HepG2 (cell line): ENCODE measurements around the gene ZNF37A. TPM values are rescaled to one million over a fixed set of nuclear protein-coding genes. Genes with fewer than 3 reads are reported as not detected.

Experiments
- ATAC-seq: fragments of 200-7000 bp; cut with Tn5 transposase; 3 replicates; pipeline ENCODE4 v1.9.1; 2020; ENCODE audit warnings: mild to moderate bottlenecking, moderate library complexity
- BruUV-seq: library from RNA; stranded (reverse); fragments of 400-500 nt; replicated peaks from 2 replicates; lab custom pipeline; 2021; lab: Mats Ljungman, UMichigan
- CTCF ChIA-PET: fragments of 300-600 bp; formaldehyde crosslinking; extraction: SDS; loops from one replicate; lab custom pipeline; 2021; ENCODE audit warnings: low total read pairs, inconsistent platforms, low intra/inter-chr PET ratio; lab: Yijun Ruan, JAX
- POLR2A ChIA-PET: fragments of 350-600 bp; sonication (Branson Sonifier 250); formaldehyde crosslinking; loops from one replicate; lab custom pipeline; 2020; ENCODE audit warnings: antibody characterized with exemption, inconsistent platforms; lab: Yijun Ruan, JAX
- DNase-seq: peaks from one replicate; pipeline ENCODE4 v3.0.0-alpha.2; 2015; ENCODE audit warnings: low spot score
- FAIRE-seq: peaks from 3 replicates; lab custom pipeline; 2011; peaks lifted over from hg19 to GRCh38; lab: Jason Lieb, UNC
- H2AFZ ChIP-seq: one replicate; pipeline ENCODE4 v1.6.1; 2011; ENCODE audit warnings: low read length, inconsistent platforms
- H3K27ac ChIP-seq: fragments of 300-600 bp; 3 replicates; pipeline ENCODE4 v1.8.0; 2011; ENCODE audit warnings: mixed run types, mild to moderate bottlenecking, mixed read lengths, low read length, inconsistent platforms; ENCODE audit not compliant: insufficient read depth; ENCODE audit errors: extremely low read length
- H3K27me3 ChIP-seq, 2 experiments: fragments of 200-600 bp in 1 of 2; 2 replicates in 1 of 2; 3 replicates in 1 of 2; pipeline versions ENCODE4 v1.6.0 to v1.8.0; 2011; ENCODE audit warnings: low read length in 2 of 2, mild to moderate bottlenecking in 2 of 2, moderate library complexity in 2 of 2, inconsistent platforms in 1 of 2; ENCODE audit not compliant: insufficient read depth in 2 of 2, control insufficient read depth in 1 of 2
- H3K36me3 ChIP-seq, 2 experiments: fragments of 200-600 bp in 1 of 2; replicated peaks in 1 of 2; 2 replicates in 1 of 2; 3 replicates in 1 of 2; pipeline versions ENCODE4 v1.5.1 to v1.8.0; 2011; ENCODE audit warnings: low read length in 2 of 2, inconsistent platforms in 1 of 2; ENCODE audit not compliant: insufficient read depth in 2 of 2, control insufficient read depth in 1 of 2
- H3K4me1 ChIP-seq: 2 replicates; pipeline ENCODE4 v1.5.1; 2012; ENCODE audit warnings: low read length, inconsistent platforms; ENCODE audit not compliant: insufficient read depth
- H3K4me2 ChIP-seq: 2 replicates; pipeline ENCODE4 v1.6.0; 2011; ENCODE audit warnings: low read depth, low read length, inconsistent platforms
- H3K4me3 ChIP-seq, 3 experiments: fragments of 200-600 bp in 1 of 3; sonication (generic), shearing (Covaris generic) in 1 of 3; replicated peaks in 1 of 3; 2 replicates each; pipeline ENCODE4 v1.5.1; 2011 to 2016; ENCODE audit warnings: low read length in 3 of 3, inconsistent platforms in 2 of 3, low read depth in 2 of 3, mild to moderate bottlenecking in 2 of 3, control low read depth in 1 of 3, mixed read lengths in 1 of 3; ENCODE audit not compliant: insufficient read depth in 1 of 3
- H3K79me2 ChIP-seq: one replicate; pipeline ENCODE4 v1.6.1; 2011; ENCODE audit warnings: low read length, inconsistent platforms; ENCODE audit not compliant: insufficient read depth
- H3K9ac ChIP-seq: 2 replicates; pipeline ENCODE4 v1.6.0; 2011; ENCODE audit warnings: mild to moderate bottlenecking, low read depth, low read length, inconsistent platforms; ENCODE audit not compliant: insufficient read depth
- H3K9me3 ChIP-seq: 2 replicates; pipeline ENCODE4 v1.5.1; 2012; ENCODE audit warnings: mild to moderate bottlenecking, low read length
- H4K20me1 ChIP-seq: 2 replicates; pipeline ENCODE4 v1.6.0; 2011; ENCODE audit warnings: inconsistent platforms, mild to moderate bottlenecking, low read length, moderate library complexity; ENCODE audit not compliant: insufficient read depth
- DNMT1 ChIP-seq: sonication (generic); formaldehyde crosslinking; IDR thresholded peaks from 2 replicates; pipeline ENCODE4 v1.5.1; 2020; ENCODE audit warnings: mild to moderate bottlenecking, missing genetic modification reagents
- GTF3A ChIP-seq: sonication (generic); formaldehyde crosslinking; conservative IDR thresholded peaks from 2 replicates; pipeline ENCODE4 v1.4.0; 2020; ENCODE audit warnings: mild to moderate bottlenecking, missing genetic modification reagents
- HNRNPL ChIP-seq: fragments of 200-400 bp; formaldehyde crosslinking; IDR thresholded peaks from 2 replicates; pipeline ENCODE4 v1.6.1; 2017; ENCODE audit warnings: mild to moderate bottlenecking, low read depth, low read length
- MNT ChIP-seq: fragments of 450-650 bp; IDR thresholded peaks from 2 replicates; pipeline ENCODE4 v1.6.1; 2016
- TARDBP ChIP-seq: sonication (generic); formaldehyde crosslinking; IDR thresholded peaks from 2 replicates; pipeline ENCODE4 v1.8.0; 2022; ENCODE audit warnings: mild to moderate bottlenecking, missing genetic modification reagents
- ZBTB34 ChIP-seq: sonication (generic); formaldehyde crosslinking; IDR thresholded peaks from 2 replicates; pipeline ENCODE4 v1.8.0; 2022; ENCODE audit warnings: mild to moderate bottlenecking, missing genetic modification reagents
- ZMAT5 ChIP-seq: sonication (generic); formaldehyde crosslinking; IDR thresholded peaks from 2 replicates; pipeline ENCODE4 v1.5.0; 2020; ENCODE audit warnings: mild to moderate bottlenecking, low read depth, missing genetic modification reagents, borderline replicate concordance
- ZMYM3 ChIP-seq: sonication (generic); formaldehyde crosslinking; IDR thresholded peaks from 2 replicates; pipeline ENCODE4 v1.5.1; 2020; ENCODE audit warnings: mild to moderate bottlenecking, missing genetic modification reagents
- ZNF276 ChIP-seq: sonication (generic); formaldehyde crosslinking; IDR thresholded peaks from 2 replicates; pipeline ENCODE4 v1.4.0; 2020; ENCODE audit warnings: mild to moderate bottlenecking, low read depth, missing genetic modification reagents
- ZNF710 ChIP-seq: sonication (generic); formaldehyde crosslinking; IDR thresholded peaks from 2 replicates; pipeline ENCODE4 v1.5.0; 2020; ENCODE audit warnings: mild to moderate bottlenecking, missing genetic modification reagents, borderline replicate concordance
- ZNF749 ChIP-seq: sonication (generic); formaldehyde crosslinking; IDR thresholded peaks from 2 replicates; pipeline ENCODE4 v1.8.0; 2022; ENCODE audit warnings: mild to moderate bottlenecking, missing genetic modification reagents, moderate library complexity, borderline replicate concordance
- ZNF792 ChIP-seq: IDR thresholded peaks from 2 replicates; pipeline ENCODE4 v1.6.1; 2016
- WGBS: methylation state at CpG from one replicate; pipeline ENCODE4 v1.1.6; 2017; ENCODE audit warnings: low lambda C conversion rate; 5-methylcytosine and 5-hydroxymethylcytosine counted together
- in situ Hi-C: cut with HindIII; loops from 2 replicates; pipeline ENCODE4 v1.10.0; 2017; ENCODE audit warnings: low pct_unique_long_range_greater_than_20kb; ENCODE audit not compliant: extremely low pct_ligation_motif_present
- intact Hi-C: fragments of 100-400 bp; cut with micrococcal nuclease; formaldehyde crosslinking; loops from one replicate; pipeline ENCODE4 v1.10.0; 2022; ENCODE audit not compliant: unreplicated experiment
- polyA plus RNA-seq, 8 experiments: library from polyadenylated mRNA; depleted of rRNA in 3 of 8; stranded (reverse) in 7 of 8; unstranded in 1 of 8; fragments of >200 nt; fragmentation: Illumina TruSeq in 4 of 8; extraction: Trizol in 4 of 8; gene quantifications; 2 replicates each; pipeline versions ENCODE4 v1.2.1 to v1.2.3, GENCODE V29; 2011 to 2016; ENCODE audit warnings: low read depth in 4 of 8, missing spikeins in 1 of 8, mixed read lengths in 1 of 8; ENCODE audit not compliant: insufficient read depth in 1 of 8
- total RNA-seq, 5 experiments: library from RNA; depleted of rRNA; stranded (reverse); fragments of >200 nt; fragmentation: Illumina TruSeq; extraction: Trizol; gene quantifications; 2 replicates each; pipeline ENCODE4 v1.2.3, GENCODE V29; 2016; ENCODE audit warnings: low read depth in 1 of 5

ZNF37A gene
- total and polyA plus RNA-seq, 2 of the 13 experiments (the other 11 are each of a cell fraction or from before 2014, with no cell fraction given): 8.0 to 12.6 TPM

DNA sequence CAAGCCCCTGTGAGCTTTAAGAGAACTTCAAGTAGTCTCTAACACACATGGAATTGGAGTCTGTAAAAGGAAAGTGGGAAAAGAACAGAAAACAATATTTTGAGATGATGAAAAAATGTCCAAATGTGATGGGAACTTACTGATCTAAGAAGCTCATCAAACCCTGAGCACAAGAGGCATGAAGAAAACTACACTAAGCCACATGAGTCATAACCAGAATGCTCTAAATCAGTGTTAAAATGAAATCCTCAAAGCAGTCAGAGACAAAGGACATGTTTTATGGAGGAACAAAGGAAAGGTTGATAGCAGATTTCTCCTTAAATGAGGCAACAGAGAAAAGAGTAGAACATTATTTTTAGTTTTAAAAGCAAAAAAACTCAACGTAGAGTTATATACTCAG is 46.5 kb upstream of the ZNF37A start:
- FAIRE-seq (no peak), DNase-seq (no peak), ATAC-seq (no peak)
- Histone ChIP-seq H2AFZ (no peak overlapping the region), H3K27me3 (no peaks in the 10 kb centered on the region), H3K4me3 (no peak overlapping the region), H3K79me2 (no peaks in the 10 kb centered on the region), H3K4me1 (no peaks in the 10 kb centered on the region), H3K36me3 (peaks cover 1 to 4% of the 10 kb centered on the region in 2 experiments; a peak in 2 of 5 replicates), H3K9ac (no peak overlapping the region), H3K9me3 (no peaks in the 10 kb centered on the region), H3K27ac (no peak overlapping the region), H4K20me1 (no peaks in the 10 kb centered on the region), H3K4me2 (no peak overlapping the region)
- TF ChIP-seq HNRNPL (no peak), ZNF792 (CRISPR knock-in tag) (no peak), ZNF276 (CRISPR knock-in tag) (no peak), ZMYM3 (no peak), TARDBP (CRISPR knock-in tag) (no peak), ZNF749 (CRISPR knock-in tag) (no peak)
- no TSS peak for BruUV-seq
- ChIA-PET POLR2A (no interaction called here), CTCF (no interaction called here)
- in situ Hi-C loops (no loop called here), intact Hi-C loops (no loop called here)
- WGBS: 87% methylated on average over 1 of the region's 1 CpG

GRCh38 chr10:38050212-38050611 is 43.9 kb upstream of the ZNF37A start:
- Histone ChIP-seq H4K20me1 (no peaks in the 10 kb centered on the region), H3K27ac (no peak overlapping the region), H3K9me3 (no peaks in the 10 kb centered on the region), H3K9ac (no peak overlapping the region), H3K4me2 (no peak overlapping the region), H3K27me3 (no peaks in the 10 kb centered on the region), H2AFZ (no peak overlapping the region), H3K4me3 (no peak overlapping the region), H3K36me3 (peaks cover 0 to 16% of the 10 kb centered on the region in 2 experiments; a peak in 2 of 5 replicates), H3K4me1 (no peaks in the 10 kb centered on the region), H3K79me2 (no peaks in the 10 kb centered on the region)
- no peak for DNase-seq
- ATAC-seq: no peak; the same call in 2 of the 3 replicates
- 100% methylated on average over 1 of the region's 1 CpG for WGBS
- CTCF ChIA-PET: no interaction called here
- in situ Hi-C loops (no loop called here), intact Hi-C loops (no loop called here)
- POLR2A ChIA-PET: no interaction called here
- FAIRE-seq: no peak
- BruUV-seq: no TSS peak
- TF ChIP-seq MNT (no peak), DNMT1 (CRISPR knock-in tag) (no peak), GTF3A (CRISPR knock-in tag) (no peak), ZBTB34 (no peak), ZMAT5 (CRISPR knock-in tag) (no peak), ZNF710 (CRISPR knock-in tag) (no peak)
